BLaER1 treated with 17β-estradiol and CSF1 and Interleukin-3, amounts not matched to agents 10 nM and 100 nM (cell line): ENCODE results near the gene EPC1.

ENCODE experiments used
- H3K27ac ChIP-seq, 11 experiments: shearing (Covaris generic); formaldehyde crosslinking; 2 replicates each; pipeline ENCODE4 v1.8.1; 2022
- H3K27me3 ChIP-seq, 11 experiments: shearing (Covaris generic); formaldehyde crosslinking; 2 replicates each; pipeline ENCODE4 v1.8.1; 2022
- H3K36me3 ChIP-seq, 11 experiments: shearing (Covaris generic); formaldehyde crosslinking; 2 replicates each; pipeline ENCODE4 v1.8.1; 2022
- H3K4me1 ChIP-seq, 10 experiments: shearing (Covaris generic); formaldehyde crosslinking; 2 replicates each; pipeline ENCODE4 v1.8.1; 2022
- H3K4me2 ChIP-seq, 11 experiments: shearing (Covaris generic); formaldehyde crosslinking; 2 replicates each; pipeline ENCODE4 v1.8.1; 2022
- H3K4me3 ChIP-seq, 10 experiments: shearing (Covaris generic); formaldehyde crosslinking; 2 replicates each; pipeline ENCODE4 v1.8.1; 2022
- H3K9ac ChIP-seq, 11 experiments: shearing (Covaris generic); formaldehyde crosslinking; 2 replicates each; pipeline ENCODE4 v1.8.1; 2022
- H3K9me3 ChIP-seq, 11 experiments: shearing (Covaris generic); formaldehyde crosslinking; replicated peaks in 1 of 11; 2 replicates each; pipeline ENCODE4 v1.8.1; 2022
- H4K20me1 ChIP-seq, 11 experiments: shearing (Covaris generic); formaldehyde crosslinking; 2 replicates each; pipeline ENCODE4 v1.8.1; 2022
- Cebpa-rat ChIP-seq, 11 experiments: shearing (Covaris generic); IDR thresholded peaks; 2 replicates each; pipeline ENCODE4 v1.8.1; 2022

Gene EPC1

DNA sequence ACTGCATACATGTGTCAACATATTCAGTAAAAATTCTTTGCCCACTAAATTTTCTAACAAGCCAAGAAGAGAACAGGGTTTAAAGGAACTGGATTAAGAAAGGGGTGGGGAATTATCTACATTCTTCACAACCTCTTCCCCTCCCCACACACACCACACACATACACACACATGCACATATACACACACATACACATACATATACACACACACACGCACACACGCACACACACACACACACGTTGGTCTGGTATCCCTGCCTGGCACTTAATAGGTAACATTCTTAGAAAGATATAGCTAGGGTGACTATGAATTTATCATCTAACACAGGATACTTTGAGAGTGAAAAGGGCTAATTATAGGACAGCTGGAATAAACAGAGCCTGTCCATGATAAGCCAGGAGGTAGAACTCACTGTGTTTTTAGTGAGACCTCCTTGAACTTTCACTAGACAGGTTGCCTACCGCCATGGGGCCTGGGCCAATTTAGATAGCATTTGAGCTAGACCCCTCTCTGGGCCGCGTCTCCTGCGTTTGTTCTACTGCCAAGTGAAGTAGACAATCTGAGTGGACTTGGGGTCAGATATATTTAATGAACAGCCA lies 33.1 kb upstream of the EPC1 start:
- H3K27ac ChIP-seq = peak overlapping the region in 10 of 11 experiments; percentile 82 to 97 (median 90); a peak in 15 of 22 replicates

DNA sequence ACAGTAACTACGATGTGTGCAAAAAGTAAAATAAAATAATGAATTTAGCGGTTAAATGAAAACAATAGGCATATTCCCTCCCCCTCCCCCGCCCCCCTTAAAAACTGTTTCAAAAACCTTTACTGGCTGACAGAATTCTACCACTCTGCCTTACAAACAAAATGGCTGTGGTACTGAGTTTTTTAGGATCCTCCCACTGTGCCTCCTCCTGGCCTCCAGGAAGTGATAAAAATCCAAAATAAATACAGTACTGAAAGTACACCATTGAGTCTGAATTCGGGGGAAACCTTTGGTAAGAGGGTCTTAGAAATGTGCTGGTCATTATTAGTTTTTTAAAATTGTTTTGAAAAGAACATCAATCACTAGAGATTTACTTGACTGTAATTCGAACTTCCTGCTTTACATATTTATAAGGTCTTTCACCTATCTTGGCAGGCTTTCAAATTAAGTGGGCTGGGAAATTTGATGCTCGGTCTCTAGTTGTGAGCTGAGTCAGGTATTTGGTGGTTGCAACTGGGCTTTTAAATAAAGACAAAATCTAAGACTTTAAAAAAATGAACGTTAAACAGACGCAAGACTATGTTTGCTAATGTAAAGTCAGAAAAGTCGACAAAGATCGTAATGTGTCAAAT lies 32.5 kb upstream of the EPC1 start:
- no peaks in the 10 kb centered on the region for H3K27me3 ChIP-seq
- H3K4me2 ChIP-seq = peak overlapping the region; percentile 78 to 91 (median 89); a peak in 21 of 22 replicates
- H3K4me1 ChIP-seq = peaks cover 3 to 26% (median 10%) of the 10 kb centered on the region in 10 experiments; a peak in 14 of 20 replicates
- H3K36me3 ChIP-seq = no peaks in the 10 kb centered on the region
- TF ChIP-seq Cebpa-rat (IDR thresholded peaks at IDR 0.05) = no peak
- H3K9me3 ChIP-seq = peaks cover 0 to 2% (median 0%) of the 10 kb centered on the region in 11 experiments; a peak in 1 of 22 replicates
- H3K4me3 ChIP-seq = peak overlapping the region; percentile 64 to 82 (median 76)
- H4K20me1 ChIP-seq = peaks cover 0 to 3% (median 0%) of the 10 kb centered on the region in 11 experiments; a peak in 1 of 22 replicates
- peak overlapping the region; percentile 82 to 96 (median 88) for H3K9ac ChIP-seq
- peak overlapping the region; percentile 69 to 97 (median 88); a peak in 21 of 22 replicates for H3K27ac ChIP-seq

More for the DNA sequence above, 33.1 kb upstream of the EPC1 start:
- Histone ChIP-seq H3K9me3 (no peaks in the 10 kb centered on the region; a peak in 1 of 22 replicates), H4K20me1 (no peaks in the 10 kb centered on the region), H3K27me3 (no peaks in the 10 kb centered on the region), H3K4me2 (peak overlapping the region in 9 of 11 experiments; percentile 78 to 91 (median 89); a peak in 10 of 22 replicates), H3K36me3 (no peaks in the 10 kb centered on the region), H3K4me1 (peaks cover 3 to 23% (median 8%) of the 10 kb centered on the region in 10 experiments; a peak in 12 of 20 replicates), H3K9ac (no peak overlapping the region), H3K4me3 (no peak overlapping the region)
- no peak for TF ChIP-seq Cebpa-rat (IDR thresholded peaks at IDR 0.05)

DNA sequence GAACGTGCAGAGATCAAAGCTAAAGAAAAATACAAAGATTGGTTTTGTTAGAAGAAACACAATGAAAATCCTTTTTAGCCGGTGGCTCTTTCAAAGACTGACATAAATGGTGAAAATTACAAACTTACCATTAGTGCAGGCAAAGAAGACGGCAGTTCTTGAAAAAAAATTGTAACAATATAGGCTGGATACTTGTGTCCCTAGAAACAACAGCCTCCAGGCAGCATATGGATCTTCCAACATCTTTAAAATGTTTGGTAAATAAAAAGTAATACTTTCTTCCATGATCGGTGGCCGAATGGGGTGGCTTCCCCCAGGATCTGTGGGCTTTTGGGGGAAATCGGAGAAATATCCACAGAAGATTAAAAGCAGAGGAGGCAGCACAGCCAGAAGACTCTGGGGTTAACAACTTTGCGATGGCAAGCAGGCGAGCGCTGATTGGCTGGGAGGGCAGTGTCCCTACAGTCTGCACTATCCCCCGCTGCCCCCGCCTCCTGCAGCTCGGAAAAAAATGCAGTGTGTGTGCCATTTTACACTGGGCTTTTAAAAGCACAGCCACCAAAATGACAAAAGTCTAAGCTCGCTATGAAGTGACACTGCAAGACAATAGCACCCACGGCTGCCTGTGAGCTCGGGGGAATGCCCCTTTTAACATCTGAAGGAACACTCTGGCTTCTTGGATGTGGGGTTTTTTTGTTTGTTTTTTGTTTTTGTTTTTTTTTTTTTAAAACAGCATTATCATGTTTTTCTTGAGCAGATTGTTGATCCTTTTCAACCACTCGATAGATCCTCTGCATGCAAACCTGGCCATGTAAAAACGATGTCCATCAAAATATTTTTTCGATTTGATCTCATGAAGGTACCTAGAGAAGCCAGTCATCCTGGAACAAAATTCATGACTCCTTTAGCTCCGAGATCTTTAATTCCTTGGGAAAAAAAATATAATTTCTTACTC lies 31.7 kb upstream of the EPC1 start:
- H3K9me3 ChIP-seq = peaks cover 0 to 5% (median 0%) of the 10 kb centered on the region in 11 experiments; a peak in 3 of 22 replicates
- peak overlapping the region; percentile 82 to 96 (median 88) for H3K9ac ChIP-seq
- peak overlapping the region; percentile 69 to 97 (median 88) for H3K27ac ChIP-seq
- peaks cover 0 to 7% (median 0%) of the 10 kb centered on the region in 11 experiments; a peak in 1 of 22 replicates for H4K20me1 ChIP-seq
- TF ChIP-seq Cebpa-rat (IDR thresholded peaks at IDR 0.05) = no peak
- no peaks in the 10 kb centered on the region for H3K27me3 ChIP-seq
- peak overlapping the region; percentile 64 to 82 (median 76) for H3K4me3 ChIP-seq
- H3K4me2 ChIP-seq = peak overlapping the region; percentile 78 to 91 (median 89)
- peaks cover 0 to 1% (median 0%) of the 10 kb centered on the region in 11 experiments; a peak in 1 of 22 replicates for H3K36me3 ChIP-seq
- H3K4me1 ChIP-seq = peaks cover 3 to 29% (median 12%) of the 10 kb centered on the region in 10 experiments; a peak in 14 of 20 replicates

DNA sequence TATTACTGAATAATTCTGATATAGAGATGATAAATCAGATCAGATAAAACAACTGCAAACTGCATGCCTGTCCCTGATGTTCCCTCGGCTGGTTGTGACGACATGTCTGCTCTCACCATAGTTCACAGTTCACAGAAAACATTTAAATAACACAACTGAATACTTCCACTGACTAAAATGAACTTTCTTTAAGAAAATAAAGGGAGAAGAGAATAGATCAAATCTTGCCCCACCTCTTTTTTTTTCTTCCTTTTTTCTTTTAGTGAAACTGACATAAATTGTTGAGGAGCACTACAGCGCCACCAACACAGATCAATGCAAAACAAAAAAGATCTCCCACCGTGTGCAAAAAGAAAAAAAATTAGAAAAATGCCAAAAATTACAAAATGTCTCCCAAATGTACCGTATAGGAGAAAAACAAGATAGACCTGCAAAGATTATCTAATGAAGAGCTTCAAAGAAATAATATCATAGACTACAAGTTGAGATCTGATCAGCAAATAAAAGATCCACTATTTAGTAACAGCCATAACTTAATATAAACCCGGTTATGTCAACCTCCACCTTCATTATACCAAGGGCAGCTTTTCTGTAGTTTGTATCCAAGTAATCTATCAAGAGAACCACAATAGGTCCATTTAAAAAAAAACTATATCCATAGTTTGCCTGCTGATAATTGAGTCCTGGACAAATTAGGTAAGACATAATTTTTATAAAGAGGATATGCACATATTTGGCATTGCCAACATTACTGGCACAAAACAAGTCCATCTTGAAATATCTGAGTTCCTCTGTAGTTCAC lies 30.7 kb upstream of the EPC1 start:
- H3K9me3 ChIP-seq = peaks cover 0 to 7% (median 0%) of the 10 kb centered on the region in 11 experiments; a peak in 3 of 22 replicates
- TF ChIP-seq Cebpa-rat (IDR thresholded peaks at IDR 0.05) = no peak
- peak overlapping the region; percentile 64 to 82 (median 76) for H3K4me3 ChIP-seq
- peaks cover 0 to 11% (median 0%) of the 10 kb centered on the region in 11 experiments; a peak in 1 of 22 replicates for H3K36me3 ChIP-seq
- H3K9ac ChIP-seq = peak overlapping the region; percentile 82 to 96 (median 88)
- H3K4me2 ChIP-seq = peak overlapping the region; percentile 78 to 91 (median 89); a peak in 21 of 22 replicates
- peaks cover 3 to 29% (median 12%) of the 10 kb centered on the region in 10 experiments; a peak in 14 of 20 replicates for H3K4me1 ChIP-seq
- no peaks in the 10 kb centered on the region for H3K27me3 ChIP-seq
- peaks cover 0 to 17% (median 0%) of the 10 kb centered on the region in 11 experiments; a peak in 2 of 22 replicates for H4K20me1 ChIP-seq
- peak overlapping the region; percentile 69 to 97 (median 88) for H3K27ac ChIP-seq

DNA sequence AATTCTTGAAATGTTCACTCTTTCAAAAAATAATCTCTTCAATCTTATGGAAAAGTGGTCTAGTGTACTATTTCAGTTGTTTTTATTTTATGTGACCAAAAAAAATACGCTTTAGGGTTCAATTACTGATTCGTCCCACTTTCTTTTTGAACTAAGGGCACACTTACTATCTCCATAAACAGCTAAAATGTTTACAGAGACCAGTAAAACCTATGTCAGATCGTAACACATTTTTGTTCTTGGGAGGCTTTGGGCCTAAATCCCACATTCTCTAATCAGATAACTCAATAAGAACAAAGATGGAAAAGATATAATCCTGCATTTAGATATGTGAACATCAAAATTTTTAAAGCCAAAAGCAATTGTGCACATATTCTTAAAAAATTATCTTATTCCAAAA lies 29.8 kb upstream of the EPC1 start:
- peaks cover 0 to 26% (median 0%) of the 10 kb centered on the region in 11 experiments; a peak in 3 of 22 replicates for H4K20me1 ChIP-seq
- peaks cover 3 to 31% (median 12%) of the 10 kb centered on the region in 10 experiments; a peak in 14 of 20 replicates for H3K4me1 ChIP-seq
- peak overlapping the region; percentile 48 to 97 (median 85); a peak in 20 of 22 replicates for H3K27ac ChIP-seq
- TF ChIP-seq Cebpa-rat (IDR thresholded peaks at IDR 0.05) = no peak
- H3K4me2 ChIP-seq = peak overlapping the region; percentile 64 to 91 (median 85); a peak in 21 of 22 replicates
- peak overlapping the region; percentile 72 to 96 (median 88); a peak in 21 of 22 replicates for H3K9ac ChIP-seq
- peaks cover 0 to 7% (median 0%) of the 10 kb centered on the region in 11 experiments; a peak in 3 of 22 replicates for H3K9me3 ChIP-seq
- H3K36me3 ChIP-seq = peaks cover 0 to 20% (median 0%) of the 10 kb centered on the region in 11 experiments; a peak in 2 of 22 replicates
- H3K4me3 ChIP-seq = peak overlapping the region; percentile 64 to 82 (median 76)
- no peaks in the 10 kb centered on the region for H3K27me3 ChIP-seq

DNA sequence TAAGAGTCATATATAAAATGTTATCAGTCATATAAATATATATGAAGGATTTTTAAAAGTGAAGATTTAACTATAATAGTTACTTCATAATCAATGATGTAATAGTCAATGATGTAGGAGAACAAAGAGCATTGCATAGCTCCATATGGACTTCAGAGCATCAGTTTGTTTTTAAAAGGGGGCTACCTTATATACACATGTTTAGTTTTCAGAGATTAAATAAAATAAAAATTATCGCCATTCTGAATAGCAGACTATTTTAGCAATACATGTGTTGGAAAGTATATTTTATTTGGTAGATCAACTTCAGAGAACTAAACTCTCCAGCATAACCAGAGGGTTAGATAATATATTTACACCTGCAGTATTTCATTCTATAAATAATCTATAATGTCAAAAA lies 29.1 kb upstream of the EPC1 start:
- no peaks in the 10 kb centered on the region for H3K27me3 ChIP-seq
- H3K36me3 ChIP-seq = peaks cover 0 to 26% (median 0%) of the 10 kb centered on the region in 11 experiments; a peak in 2 of 22 replicates
- peaks cover 3 to 38% (median 12%) of the 10 kb centered on the region in 10 experiments; a peak in 14 of 20 replicates for H3K4me1 ChIP-seq
- peak overlapping the region; percentile 12 to 91 (median 85); a peak in 17 of 22 replicates for H3K4me2 ChIP-seq
- H3K9ac ChIP-seq = peak overlapping the region in 4 of 11 experiments; percentile 82 to 96 (median 86); a peak in 9 of 22 replicates
- peak overlapping the region in 2 of 11 experiments; percentile 69 to 94; a peak in 2 of 22 replicates for H3K27ac ChIP-seq
- H4K20me1 ChIP-seq = peaks cover 0 to 33% (median 0%) of the 10 kb centered on the region in 11 experiments; a peak in 4 of 22 replicates
- peak overlapping the region in 9 of 10 experiments; percentile 64 to 82 (median 77); a peak in 15 of 20 replicates for H3K4me3 ChIP-seq
- H3K9me3 ChIP-seq = peaks cover 0 to 7% (median 0%) of the 10 kb centered on the region in 11 experiments; a peak in 3 of 22 replicates
- TF ChIP-seq Cebpa-rat (IDR thresholded peaks at IDR 0.05) = no peak

DNA sequence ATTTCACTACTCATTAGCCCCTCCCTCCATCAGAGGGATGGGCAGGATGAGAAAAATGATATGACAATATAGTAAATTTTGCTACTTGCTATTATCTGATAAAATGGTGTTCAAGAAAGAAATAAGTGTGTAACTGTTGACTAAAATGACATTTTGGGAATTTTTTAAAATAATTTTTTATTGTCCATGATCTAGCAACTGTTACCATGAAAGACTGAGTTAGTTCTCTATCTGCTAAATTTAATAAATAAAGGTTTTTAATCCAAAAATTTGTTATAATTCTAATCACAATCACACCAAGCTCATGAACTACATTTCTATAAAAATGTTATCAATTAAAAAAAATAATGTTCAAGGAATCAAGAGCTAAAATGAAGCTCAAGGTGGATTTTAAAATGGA lies 28.7 kb upstream of the EPC1 start:
- peak overlapping the region in 5 of 11 experiments; percentile 15 to 91 (median 89); a peak in 7 of 22 replicates for H3K4me2 ChIP-seq
- no peaks in the 10 kb centered on the region for H3K27me3 ChIP-seq
- peaks cover 3 to 40% (median 12%) of the 10 kb centered on the region in 10 experiments; a peak in 14 of 20 replicates for H3K4me1 ChIP-seq
- H3K9me3 ChIP-seq = peaks cover 0 to 7% (median 0%) of the 10 kb centered on the region in 11 experiments; a peak in 3 of 22 replicates
- no peak for TF ChIP-seq Cebpa-rat (IDR thresholded peaks at IDR 0.05)
- H4K20me1 ChIP-seq = peaks cover 0 to 37% (median 0%) of the 10 kb centered on the region in 11 experiments; a peak in 4 of 22 replicates
- peaks cover 0 to 31% (median 0%) of the 10 kb centered on the region in 11 experiments; a peak in 2 of 22 replicates for H3K36me3 ChIP-seq
- H3K27ac ChIP-seq = no peak overlapping the region
- no peak overlapping the region; a peak in 1 of 20 replicates for H3K4me3 ChIP-seq
- no peak overlapping the region for H3K9ac ChIP-seq
